K562 (cell line): ENCODE results near the gene HEBP2. TPM values are rescaled to one million over a fixed set of nuclear protein-coding genes. Genes with fewer than 3 reads are reported as not detected.

ENCODE experiments used
- ATAC-seq: fragments of 200-7000 bp; cut with Tn5 transposase; 3 replicates; pipeline ENCODE4 v1.9.1; 2020; ENCODE audit warnings: moderate library complexity
- BruUV-seq: library from RNA; stranded (reverse); fragments of 400-500 nt; replicated peaks from 2 replicates; lab custom pipeline; 2021; lab: Mats Ljungman, UMichigan
- CTCF ChIA-PET: fragments of 300-600 bp; formaldehyde crosslinking; extraction: SDS; loops from one replicate; lab custom pipeline; 2021; ENCODE audit warnings: low intra/inter-chr PET ratio; lab: Yijun Ruan, JAX
- POLR2A ChIA-PET: fragments of 300-600, 350-650 bp; sonication (Branson Sonifier 250); formaldehyde crosslinking; extraction: SDS; loops from one replicate; lab custom pipeline; 2021; ENCODE audit warnings: antibody characterized with exemption, inconsistent platforms; lab: Yijun Ruan, JAX
- DNase-seq, 4 experiments: peaks; one replicate each; pipeline versions ENCODE4 v3.0.0 to v3.0.0-alpha.2; 2011 to 2018; ENCODE audit warnings: low spot score in 3 of 4, mixed read lengths in 3 of 4; ENCODE audit errors: extremely low read depth in 1 of 4
- FAIRE-seq: peaks from 2 replicates; lab custom pipeline; 2011; peaks lifted over from hg19 to GRCh38; lab: Jason Lieb, UNC
- H2AFZ ChIP-seq: 2 replicates; pipeline ENCODE4 v1.6.0; 2011; ENCODE audit warnings: low read depth, low read length, control low read depth, inconsistent platforms
- H3K27ac ChIP-seq: fragments of 200-600 bp; 3 replicates; pipeline ENCODE4 v1.8.0; 2011; ENCODE audit warnings: low read depth, mild to moderate bottlenecking, control low read depth, inconsistent platforms, low read length, moderate library complexity, mixed read lengths; ENCODE audit errors: extremely low read depth
- H3K27me3 ChIP-seq, 2 experiments: fragments of 300-600 bp in 1 of 2; 2 replicates in 1 of 2; 3 replicates in 1 of 2; pipeline versions ENCODE4 v1.6.0 to v1.8.0; 2011; ENCODE audit warnings: inconsistent platforms in 2 of 2, low read length in 2 of 2, mild to moderate bottlenecking in 1 of 2, mixed read lengths in 1 of 2, moderate library complexity in 1 of 2; ENCODE audit not compliant: control insufficient read depth in 2 of 2, insufficient read depth in 2 of 2
- H3K36me3 ChIP-seq: fragments of 300-600 bp; 3 replicates; pipeline ENCODE4 v1.8.0; 2011; ENCODE audit warnings: mild to moderate bottlenecking, low read length, inconsistent platforms; ENCODE audit not compliant: control insufficient read depth, insufficient read depth
- H3K4me1 ChIP-seq, 2 experiments: fragments of 200-600 bp in 1 of 2; replicated peaks in 1 of 2; 2 replicates in 1 of 2; 3 replicates in 1 of 2; pipeline versions ENCODE4 v1.5.1 to v1.8.0; 2011; ENCODE audit warnings: inconsistent platforms in 2 of 2, low read length in 2 of 2, mild to moderate bottlenecking in 1 of 2, mixed read lengths in 1 of 2, moderate library complexity in 1 of 2; ENCODE audit not compliant: control insufficient read depth in 2 of 2, insufficient read depth in 2 of 2
- H3K4me2 ChIP-seq: 2 replicates; pipeline ENCODE4 v1.6.1; 2011; ENCODE audit warnings: low read length, control low read depth, inconsistent platforms, mixed read lengths; ENCODE audit not compliant: insufficient read depth
- H3K4me3 ChIP-seq: fragments of 200-600 bp; sonication (generic), shearing (Covaris generic); 2 replicates; pipeline ENCODE4 v1.5.1; 2016; ENCODE audit warnings: control low read depth, inconsistent platforms
- H3K79me2 ChIP-seq: fragments of 200-600 bp; 3 replicates; pipeline ENCODE4 v1.8.0; 2011; ENCODE audit warnings: low read length, inconsistent platforms; ENCODE audit not compliant: control insufficient read depth, insufficient read depth
- H3K9ac ChIP-seq, 2 experiments: 2 replicates each; pipeline versions ENCODE4 v1.6.0 to v1.6.1; 2011; ENCODE audit warnings: low read depth in 2 of 2, low read length in 2 of 2, control low read depth in 1 of 2, inconsistent platforms in 1 of 2, mild to moderate bottlenecking in 1 of 2, mixed read lengths in 1 of 2; ENCODE audit not compliant: insufficient read depth in 1 of 2
- H3K9me1 ChIP-seq: one replicate; pipeline ENCODE4 v1.6.0; 2011; ENCODE audit warnings: inconsistent platforms, mild to moderate bottlenecking, low read length, moderate library complexity; ENCODE audit not compliant: control insufficient read depth, insufficient read depth
- H3K9me3 ChIP-seq: replicated peaks from 2 replicates; pipeline ENCODE4 v1.5.1; 2011; ENCODE audit warnings: low read depth, low read length, inconsistent platforms; ENCODE audit not compliant: control insufficient read depth, insufficient read depth
- H4K20me1 ChIP-seq: replicated peaks from 2 replicates; pipeline ENCODE4 v1.6.1; 2011; ENCODE audit warnings: low read length, inconsistent platforms, mixed read lengths; ENCODE audit not compliant: control insufficient read depth, insufficient read depth
- C11orf30 ChIP-seq: fragments of 450-650 bp; IDR thresholded peaks from 2 replicates; pipeline ENCODE4 v1.6.1; 2016; ENCODE audit warnings: low read depth, mild to moderate bottlenecking
- CC2D1A ChIP-seq: fragments of 450-650 bp; IDR thresholded peaks from 2 replicates; pipeline ENCODE4 v1.6.1; 2017; ENCODE audit warnings: mild to moderate bottlenecking
- CHAMP1 ChIP-seq: fragments of 450-650 bp; IDR thresholded peaks from 2 replicates; pipeline ENCODE4 v1.6.1; 2016; ENCODE audit warnings: mild to moderate bottlenecking
- CHD2 ChIP-seq: IDR thresholded peaks from 2 replicates; pipeline ENCODE4 v1.6.1; 2011; ENCODE audit warnings: low read depth, low read length
- GATAD2B ChIP-seq: fragments of 450-650 bp; IDR thresholded peaks from 2 replicates; pipeline ENCODE4 v1.6.1; 2017; ENCODE audit warnings: mild to moderate bottlenecking, borderline replicate concordance
- NCOA6 ChIP-seq: fragments of 450-650 bp; IDR thresholded peaks from 2 replicates; pipeline ENCODE4 v1.6.1; 2017; ENCODE audit warnings: mild to moderate bottlenecking
- RBM25 ChIP-seq: fragments of 200-400 bp; formaldehyde crosslinking; IDR thresholded peaks from 2 replicates; pipeline ENCODE4 v1.6.1; 2018; ENCODE audit warnings: low read length, low read depth, moderate library complexity; ENCODE audit not compliant: severe bottlenecking
- SNAPC5 ChIP-seq: fragments of 250-450 bp; sonication (Bioruptor Pico); IDR thresholded peaks from 2 replicates; pipeline ENCODE4 v1.8.0; 2021; ENCODE audit warnings: moderate library complexity, mild to moderate bottlenecking, inconsistent platforms
- WGBS: fragments of 100-300 bp; shearing (Covaris generic); methylation state at CpG from one replicate; pipeline ENCODE4 v1.1.6; 2016; ENCODE audit warnings: low coverage, mixed read lengths; ENCODE audit not compliant: insufficient coverage; ENCODE audit errors: missing lambda C conversion rate; 5-methylcytosine and 5-hydroxymethylcytosine counted together
- in situ Hi-C: fragments of 300-500 bp; cut with MboI; formaldehyde crosslinking; loops from 4 replicates; pipeline ENCODE4 v1.15.0; 2018; ENCODE audit warnings: inconsistent platforms, mixed read lengths
- intact Hi-C: fragments of 100-400 bp; cut with micrococcal nuclease; formaldehyde crosslinking; loops from 2 replicates; pipeline ENCODE4 v1.14.2; 2022
- polyA plus RNA-seq, 8 experiments: library from polyadenylated mRNA; depleted of rRNA in 4 of 8; stranded (reverse) in 5 of 8; unstranded in 3 of 8; fragments of >200 nt; fragmentation: Nextera tagmentation in 2 of 8; fragmentation: Illumina TruSeq in 1 of 8; extraction: Ambion mirVana in 2 of 8; extraction: Trizol in 1 of 8; gene quantifications; 2 replicates each; pipeline versions ENCODE4 v1.2.1 to v1.2.3, GENCODE V29; 2011 to 2014; ENCODE audit warnings: inconsistent platforms in 1 of 8, missing spikeins in 1 of 8
- total RNA-seq, 7 experiments: library from RNA; depleted of rRNA in 6 of 7; stranded (reverse); fragments of >200 nt in 6 of 7; fragmentation: Illumina TruSeq in 2 of 7; extraction: Trizol in 2 of 7; gene quantifications; 2 replicates each; pipeline versions ENCODE4 v1.2.1 to v1.2.3, GENCODE V29; 2011 to 2021; ENCODE audit warnings: low replicate concordance in 1 of 7

HEBP2 gene
- total and polyA plus RNA-seq, 9 of the 15 experiments (the other 6 are each of a cell fraction or from before 2014, with no cell fraction given): 8.5 to 63.7 (median 36.9) TPM

DNA sequence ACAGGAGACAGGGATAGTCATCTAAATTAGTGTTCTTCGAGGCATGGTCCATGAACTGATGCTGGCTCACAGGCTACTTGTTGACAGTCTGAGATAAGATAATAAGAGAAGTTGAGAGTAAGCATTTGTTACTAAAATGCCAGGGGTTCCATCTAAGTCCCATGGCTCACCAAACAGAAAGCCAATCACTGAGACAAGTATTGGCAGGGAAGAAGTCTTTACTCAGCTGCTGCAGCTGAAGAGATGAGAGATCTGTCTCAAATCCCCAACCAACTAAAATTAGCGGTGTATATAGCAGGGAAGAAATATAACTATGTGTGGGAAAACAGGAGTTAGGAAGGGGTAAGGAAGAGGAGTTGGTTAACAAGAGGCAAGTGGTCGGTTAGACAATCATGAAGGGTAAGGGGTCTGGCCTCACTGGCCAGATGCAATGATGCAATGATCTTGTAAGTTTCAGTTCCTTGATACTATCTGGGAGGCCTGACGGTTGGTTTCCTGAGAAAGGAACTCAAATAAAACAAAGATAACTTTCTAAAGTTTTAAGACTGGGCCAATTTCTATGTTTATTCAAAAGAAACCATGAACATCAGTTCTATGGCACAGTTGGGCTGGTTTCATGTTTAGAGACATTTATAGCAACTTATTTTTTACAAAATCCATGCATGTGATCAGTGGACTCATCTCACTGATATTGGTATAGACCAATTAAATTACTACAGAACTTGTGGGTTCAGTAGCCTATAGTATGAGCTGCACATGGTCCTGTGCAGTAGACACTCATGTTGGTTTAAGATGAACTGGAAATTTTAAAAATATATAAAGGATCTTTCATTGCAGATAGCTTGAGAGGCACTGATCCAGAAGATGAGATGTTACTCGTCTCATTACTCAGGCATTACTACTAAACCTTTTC lies 9.9 kb upstream of the HEBP2 start (continued):
- TF ChIP-seq NCOA6 (no peak), SNAPC5 (CRISPR knock-in tag) (no peak), C11orf30 (no peak; the same call in 1 of the 2 replicates)

- H3K36me3 ChIP-seq: no peaks in the 10 kb centered on the region
- H3K9ac ChIP-seq: no peak overlapping the region
- ATAC-seq: peak; percentile 10; the same call in 1 of the 3 replicates
- H3K9me1 ChIP-seq: no peaks in the 10 kb centered on the region
- TF ChIP-seq GATAD2B (no peak), CC2D1A (0 out of 2 replicates have a peak, but pooled peaks have one; percentile 22), CHAMP1 (0 out of 2 replicates have a peak, but pooled peaks have one; percentile 11), RBM25 (peak; percentile 20), CHD2 (peak; percentile 88)
- ChIA-PET POLR2A (interaction anchor here (1.1 kb wide), 1 partner anchor 11 kb away, joined by 3 read pairs; no protein-coding TSS in a partner anchor), CTCF (no interaction called here)
- BruUV-seq: no TSS peak
- H2AFZ ChIP-seq: peak overlapping the region; percentile 6; the same call in 1 of the 2 replicates
- H3K9me3 ChIP-seq: no peaks in the 10 kb centered on the region
- H3K27ac ChIP-seq: no peak overlapping the region
- WGBS: 27% methylated on average over 5 of the region's 5 CpGs
- no peaks in the 10 kb centered on the region for H4K20me1 ChIP-seq
- in situ Hi-C loops (no loop called here), intact Hi-C loops (no loop called here)
- no peaks in the 10 kb centered on the region for H3K27me3 ChIP-seq
- no peak overlapping the region for H3K4me3 ChIP-seq
- H3K79me2 ChIP-seq: no peaks in the 10 kb centered on the region
- DNase-seq: no peak
- no peak for FAIRE-seq
- no peak overlapping the region for H3K4me2 ChIP-seq
- H3K4me1 ChIP-seq: peaks cover 0 to 15% of the 10 kb centered on the region in 2 experiments; a peak in 2 of 5 replicates
Observed at GRCh38 chr6:138396709-138397108, 7.3 kb upstream of the HEBP2 start.
